Endothelial cell of umbilical vein (primary cell): Measurements from ENCODE around the gene DTWD2. TPM values are rescaled to one million over a fixed set of nuclear protein-coding genes. Genes with fewer than 3 reads are reported as not detected.

Experiments used
- BruUV-seq: library from RNA; stranded (reverse); fragments of 400-500 nt; replicated peaks from 2 replicates; lab custom pipeline; 2021; lab: Mats Ljungman, UMichigan
- CTCF ChIA-PET: fragments of 300-600, 350-600 bp; sonication (Branson Sonifier 250); formaldehyde crosslinking; loops from one replicate; lab custom pipeline; 2021; ENCODE audit warnings: antibody characterized with exemption, inconsistent platforms; lab: Charles Lee
- POLR2A ChIA-PET: fragments of 300-600, 350-600 bp; sonication (Branson Sonifier 250); formaldehyde crosslinking; loops from one replicate; lab custom pipeline; 2021; ENCODE audit warnings: antibody characterized with exemption, inconsistent platforms; lab: Charles Lee
- DNase-seq: peaks from one replicate; pipeline ENCODE4 v3.0.0-alpha.2; 2011; ENCODE audit warnings: low read depth, low spot score
- FAIRE-seq: peaks from 2 replicates; lab custom pipeline; 2011; peaks lifted over from hg19 to GRCh38; lab: Jason Lieb, UNC
- H2AFZ ChIP-seq: 2 replicates; pipeline ENCODE4 v1.6.0; 2012; ENCODE audit warnings: low read depth, low read length, control low read depth, inconsistent platforms
- H3K27ac ChIP-seq: 2 replicates; pipeline ENCODE4 v1.5.1; 2011; ENCODE audit warnings: low read depth, mild to moderate bottlenecking, control low read depth, low read length, moderate library complexity; ENCODE audit not compliant: insufficient read depth
- H3K27me3 ChIP-seq, 2 experiments: 2 replicates each; pipeline versions ENCODE4 v1.6.0 to v1.6.1; 2011; ENCODE audit warnings: low read length in 2 of 2, mixed read lengths in 1 of 2; ENCODE audit not compliant: control insufficient read depth in 2 of 2, insufficient read depth in 2 of 2
- H3K36me3 ChIP-seq, 2 experiments: 2 replicates in 1 of 2; 3 replicates in 1 of 2; pipeline ENCODE4 v1.5.1; 2011; ENCODE audit warnings: low read length in 2 of 2, mild to moderate bottlenecking in 1 of 2, moderate library complexity in 1 of 2; ENCODE audit not compliant: control insufficient read depth in 2 of 2, insufficient read depth in 2 of 2; ENCODE audit errors: extremely low read depth in 1 of 2
- H3K4me1 ChIP-seq: 3 replicates; pipeline ENCODE4 v1.5.1; 2011; ENCODE audit warnings: mild to moderate bottlenecking, low read length; ENCODE audit not compliant: control insufficient read depth, insufficient read depth; ENCODE audit errors: extremely low read depth
- H3K4me2 ChIP-seq: 2 replicates; pipeline ENCODE4 v1.6.1; 2011; ENCODE audit warnings: low read length, control low read depth, mixed read lengths; ENCODE audit not compliant: insufficient read depth
- H3K4me3 ChIP-seq, 3 experiments: fragments of 200-600 bp in 1 of 3; sonication (generic), shearing (Covaris generic) in 1 of 3; replicated peaks in 1 of 3; 2 replicates each; pipeline ENCODE4 v1.5.1; 2011 to 2016; ENCODE audit warnings: control low read depth in 3 of 3, low read length in 3 of 3, mild to moderate bottlenecking in 2 of 3, inconsistent platforms in 1 of 3, low read depth in 1 of 3, moderate library complexity in 1 of 3; ENCODE audit not compliant: insufficient read depth in 1 of 3
- H3K79me2 ChIP-seq: 2 replicates; pipeline ENCODE4 v1.6.0; 2012; ENCODE audit warnings: low read length, inconsistent platforms; ENCODE audit not compliant: control insufficient read depth, insufficient read depth
- H3K9ac ChIP-seq: replicated peaks from 2 replicates; pipeline ENCODE3; 2011; ENCODE audit warnings: low read length, control low read depth; ENCODE audit not compliant: insufficient read depth; ENCODE audit errors: extremely low read depth
- H3K9me1 ChIP-seq: replicated peaks from 3 replicates; pipeline ENCODE4 v1.6.0; 2011; ENCODE audit warnings: mild to moderate bottlenecking, low read length; ENCODE audit not compliant: control insufficient read depth, insufficient read depth; ENCODE audit errors: extremely low read depth
- H3K9me3 ChIP-seq: replicated peaks from 2 replicates; pipeline ENCODE4 v1.5.1; 2012; ENCODE audit warnings: low read length, inconsistent platforms; ENCODE audit not compliant: control insufficient read depth, insufficient read depth
- H4K20me1 ChIP-seq: replicated peaks from 2 replicates; pipeline ENCODE3; 2011; ENCODE audit warnings: mild to moderate bottlenecking, low read length; ENCODE audit not compliant: control insufficient read depth, insufficient read depth; ENCODE audit errors: extremely low read depth
- EZH2 ChIP-seq: IDR thresholded peaks from 2 replicates; pipeline ENCODE4 v1.6.1; 2012; ENCODE audit warnings: borderline replicate concordance, low read depth, mild to moderate bottlenecking, moderate library complexity, low read length, inconsistent platforms; ENCODE audit not compliant: severe bottlenecking
- FOS ChIP-seq: IDR thresholded peaks from 2 replicates; pipeline ENCODE4 v1.6.1; 2011; ENCODE audit warnings: mild to moderate bottlenecking, low read length, moderate library complexity, borderline replicate concordance; ENCODE audit not compliant: insufficient read depth
- GATA2 ChIP-seq: IDR thresholded peaks from 2 replicates; pipeline ENCODE4 v1.7.0; 2011; ENCODE audit warnings: low read depth, mild to moderate bottlenecking, moderate library complexity, mixed read lengths, low read length; ENCODE audit not compliant: insufficient read length, insufficient read depth
- JUN ChIP-seq: IDR thresholded peaks from 2 replicates; pipeline ENCODE4 v1.6.1; 2011; ENCODE audit warnings: borderline replicate concordance, low read depth; ENCODE audit not compliant: insufficient read length, insufficient read depth
- MYC ChIP-seq: IDR thresholded peaks from one replicate; pipeline ENCODE4 v1.6.1; 2011; ENCODE audit warnings: mild to moderate bottlenecking, low read depth, low read length
- POLR2A ChIP-seq: IDR thresholded peaks from 2 replicates; pipeline ENCODE4 v1.6.1; 2012; ENCODE audit warnings: low read depth, mild to moderate bottlenecking, control low read depth, low read length
- POLR2AphosphoS5 ChIP-seq: IDR thresholded peaks from 2 replicates; pipeline ENCODE4 v1.6.1; 2012; ENCODE audit warnings: low read depth, mild to moderate bottlenecking, control low read depth, low read length, moderate library complexity; ENCODE audit not compliant: insufficient read depth
- dilution Hi-C: fragments of 300-500 bp; cut with MboI; formaldehyde crosslinking; loops from one replicate; pipeline ENCODE4 v1.15.0; 2019; ENCODE audit warnings: low sequenced_read_pairs; ENCODE audit not compliant: extremely low pct_ligation_motif_present
- intact Hi-C: fragments of 100-400 bp; cut with micrococcal nuclease; formaldehyde crosslinking; loops from one replicate; pipeline ENCODE4 v1.10.0; 2022
- polyA plus RNA-seq, 4 experiments: library from polyadenylated mRNA; depleted of rRNA in 3 of 4; stranded (reverse) in 3 of 4; unstranded in 1 of 4; fragments of >200 nt; gene quantifications; 2 replicates each; pipeline versions ENCODE4 v1.2.1 to v1.2.3, GENCODE V29; 2011 to 2012; ENCODE audit warnings: missing spikeins in 1 of 4
- total RNA-seq: library from RNA; stranded (reverse); gene quantifications from 2 replicates; pipeline ENCODE4 v1.2.3, GENCODE V29; 2021
- TF ChIP-seq, protein P1 (sequence below), 2 donors: IDR thresholded peaks; 1 replicate in 1 of 2; 2 replicates in 1 of 2; pipeline ENCODE4 v1.5.1; 2011; ENCODE audit warnings: low read length in 2 of 2, mild to moderate bottlenecking in 2 of 2, moderate library complexity in 2 of 2, control low read depth in 1 of 2, inconsistent platforms in 1 of 2, low read depth in 1 of 2; ENCODE audit not compliant: insufficient read depth in 1 of 2; ENCODE audit errors: extremely low read depth in 1 of 2
- TF ChIP-seq, protein P2 (sequence below): IDR thresholded peaks from 2 replicates; pipeline ENCODE4 v1.6.1; 2011; ENCODE audit not compliant: insufficient read depth, insufficient read length

Gene DTWD2
- total and polyA plus RNA-seq, 2 donors (not counting 3 experiments of a cell fraction or from before 2014, with no cell fraction given), result 0.99 to 1.1 TPM

DNA sequence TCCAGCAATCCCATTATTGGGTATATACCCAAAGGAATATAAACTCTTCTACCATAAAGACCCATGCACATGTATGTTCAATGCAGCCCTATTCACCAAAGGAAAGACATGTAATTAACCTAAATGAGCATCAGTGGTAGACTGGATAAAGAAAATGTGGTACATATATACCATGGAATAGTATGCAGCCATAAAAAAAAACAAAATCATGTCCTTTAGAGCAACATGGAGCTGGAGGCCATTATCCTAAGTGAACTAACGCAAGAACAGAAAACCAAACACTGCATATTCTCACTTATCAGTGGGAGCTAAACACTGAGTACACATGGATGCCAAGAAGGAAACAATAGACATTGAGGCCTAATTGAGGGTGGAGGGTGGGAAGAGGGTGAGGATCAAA lies 27.8 kb downstream of the DTWD2 start:
- no peaks in the 10 kb centered on the region for H3K9me1 ChIP-seq
- CTCF ChIA-PET, result no interaction called here
- DNase-seq (no peak), FAIRE-seq (no peak)
- no peaks in the 10 kb centered on the region for H3K79me2 ChIP-seq
- intact Hi-C loops (loop anchor here (5.0 kb wide), 1 partner anchor 1498 kb away; no protein-coding TSS in a partner anchor), dilution Hi-C loops (no loop called here)
- H3K9ac ChIP-seq, result no peak overlapping the region
- H3K27ac ChIP-seq, result no peak overlapping the region
- H3K4me3 ChIP-seq, result no peak overlapping the region
- POLR2A ChIA-PET, result no interaction called here
- no peak overlapping the region for H2AFZ ChIP-seq
- H3K4me1 ChIP-seq, result no peaks in the 10 kb centered on the region
- no TSS peak for BruUV-seq
- TF ChIP-seq, protein P1, sequence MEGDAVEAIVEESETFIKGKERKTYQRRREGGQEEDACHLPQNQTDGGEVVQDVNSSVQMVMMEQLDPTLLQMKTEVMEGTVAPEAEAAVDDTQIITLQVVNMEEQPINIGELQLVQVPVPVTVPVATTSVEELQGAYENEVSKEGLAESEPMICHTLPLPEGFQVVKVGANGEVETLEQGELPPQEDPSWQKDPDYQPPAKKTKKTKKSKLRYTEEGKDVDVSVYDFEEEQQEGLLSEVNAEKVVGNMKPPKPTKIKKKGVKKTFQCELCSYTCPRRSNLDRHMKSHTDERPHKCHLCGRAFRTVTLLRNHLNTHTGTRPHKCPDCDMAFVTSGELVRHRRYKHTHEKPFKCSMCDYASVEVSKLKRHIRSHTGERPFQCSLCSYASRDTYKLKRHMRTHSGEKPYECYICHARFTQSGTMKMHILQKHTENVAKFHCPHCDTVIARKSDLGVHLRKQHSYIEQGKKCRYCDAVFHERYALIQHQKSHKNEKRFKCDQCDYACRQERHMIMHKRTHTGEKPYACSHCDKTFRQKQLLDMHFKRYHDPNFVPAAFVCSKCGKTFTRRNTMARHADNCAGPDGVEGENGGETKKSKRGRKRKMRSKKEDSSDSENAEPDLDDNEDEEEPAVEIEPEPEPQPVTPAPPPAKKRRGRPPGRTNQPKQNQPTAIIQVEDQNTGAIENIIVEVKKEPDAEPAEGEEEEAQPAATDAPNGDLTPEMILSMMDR (IDR thresholded peaks at IDR 0.05; ENCODE audit: extremely low read depth in 1 of 2, insufficient read depth in 1 of 2, low read depth in 1 of 2, low read length in 2 of 2), result no peak
- TF ChIP-seq FOS, result no peak
- no peak for TF ChIP-seq MYC
- no peak for TF ChIP-seq POLR2AphosphoS5
- no peak for TF ChIP-seq JUN
- TF ChIP-seq POLR2A, result no peak
- no peak for TF ChIP-seq GATA2
- TF ChIP-seq EZH2, result no peak
- TF ChIP-seq, protein P2, sequence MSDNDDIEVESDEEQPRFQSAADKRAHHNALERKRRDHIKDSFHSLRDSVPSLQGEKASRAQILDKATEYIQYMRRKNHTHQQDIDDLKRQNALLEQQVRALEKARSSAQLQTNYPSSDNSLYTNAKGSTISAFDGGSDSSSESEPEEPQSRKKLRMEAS, result no peak
- no peaks in the 10 kb centered on the region for H3K27me3 ChIP-seq
- no peak overlapping the region for H3K4me2 ChIP-seq
- H3K9me3 ChIP-seq, result no peaks in the 10 kb centered on the region
- no peaks in the 10 kb centered on the region for H3K36me3 ChIP-seq
- H4K20me1 ChIP-seq, result no peaks in the 10 kb centered on the region
